Activated CD4-positive, alpha-beta memory T cell treated with anti-CD3 and anti-CD28 coated beads for 36 hours (primary cell): ENCODE results near the gene PLXDC2. TPM values are rescaled to one million over a fixed set of nuclear protein-coding genes. Genes with fewer than 3 reads are reported as not detected.
"Not testable (repeated sequence)": the region's sequence is repeated elsewhere in the genome, so short reads cannot be mapped to it uniquely, and the experiment has no call there.

Experiments used
- CTCF ChIA-PET: fragments of 350-600 bp; sonication (Branson Sonifier 250); formaldehyde crosslinking; loops from one replicate; lab custom pipeline; 2021; ENCODE audit warnings: antibody characterized with exemption, inconsistent platforms; lab: Charles Lee
- POLR2A ChIA-PET: fragments of 350-600 bp; sonication (Branson Sonifier 250); formaldehyde crosslinking; loops from one replicate; lab custom pipeline; 2021; ENCODE audit warnings: antibody characterized with exemption; lab: Charles Lee
- DNase-seq: peaks from one replicate; pipeline ENCODE4 v3.0.0-alpha.2; 2020
- H3K27ac Mint-ChIP-seq: one replicate; pipeline ENCODE4 v1.8.0; 2021; ENCODE audit warnings: mixed read lengths
- H3K27me3 Mint-ChIP-seq: one replicate; pipeline ENCODE4 v1.8.0; 2021; ENCODE audit warnings: mixed read lengths
- H3K36me3 Mint-ChIP-seq: one replicate; pipeline ENCODE4 v1.8.0; 2021; ENCODE audit warnings: mixed read lengths
- H3K4me1 Mint-ChIP-seq: one replicate; pipeline ENCODE4 v1.8.0; 2021; ENCODE audit warnings: low read depth, mixed read lengths
- H3K4me3 Mint-ChIP-seq: one replicate; pipeline ENCODE4 v1.8.0; 2021; ENCODE audit warnings: mild to moderate bottlenecking, mixed read lengths
- H3K9me3 Mint-ChIP-seq: one replicate; pipeline ENCODE4 v1.8.0; 2021; ENCODE audit warnings: mixed read lengths
- intact Hi-C: fragments of 100-400 bp; cut with micrococcal nuclease; formaldehyde crosslinking; loops from one replicate; pipeline ENCODE4 v1.15.1; 2023
- total RNA-seq, 2 experiments: library from RNA; stranded (reverse); gene quantifications; one replicate each; pipeline ENCODE4 v1.2.3, GENCODE V29; 2021

Gene PLXDC2
- total RNA-seq, 2 experiments from 2014 or later = not detected

GRCh38 chr10:20017961-20018360, 201.7 kb downstream of the PLXDC2 start:
- ChIA-PET CTCF (no interaction called here), POLR2A (no interaction called here)
- Mint-ChIP-seq H3K36me3 (no peaks in the 10 kb centered on the region), H3K4me3 (no peak overlapping the region), H3K9me3 (peaks cover 13% of the 10 kb centered on the region), H3K27me3 (no peaks in the 10 kb centered on the region), H3K4me1 (no peaks in the 10 kb centered on the region), H3K27ac (no peak overlapping the region)
- no peak for DNase-seq
- intact Hi-C loops = no loop called here

- Mint-ChIP-seq H3K27ac (no peak overlapping the region), H3K9me3 (peaks cover 8% of the 10 kb centered on the region), H3K4me1 (no peaks in the 10 kb centered on the region), H3K4me3 (no peak overlapping the region), H3K36me3 (no peaks in the 10 kb centered on the region), H3K27me3 (no peaks in the 10 kb centered on the region)
- ChIA-PET POLR2A (no interaction called here), CTCF (no interaction called here)
- no peak for DNase-seq
- intact Hi-C loops = no loop called here
These were observed 204.4 kb downstream of the PLXDC2 start for GRCh38 chr10:20020677-20021076.

GRCh38 chr10:20029523-20029922, 213.3 kb downstream of the PLXDC2 start:
- intact Hi-C loops = no loop called here
- POLR2A ChIA-PET = no interaction called here
- Mint-ChIP-seq H3K27ac (no peak overlapping the region), H3K9me3 (peaks cover 3% of the 10 kb centered on the region), H3K27me3 (no peaks in the 10 kb centered on the region), H3K4me3 (no peak overlapping the region), H3K4me1 (no peaks in the 10 kb centered on the region), H3K36me3 (no peaks in the 10 kb centered on the region)
- DNase-seq = no peak
- CTCF ChIA-PET = no interaction called here

- Mint-ChIP-seq H3K4me1 (no peaks in the 10 kb centered on the region), H3K4me3 (no peak overlapping the region), H3K27ac (no peak overlapping the region), H3K27me3 (no peaks in the 10 kb centered on the region), H3K36me3 (no peaks in the 10 kb centered on the region), H3K9me3 (peaks cover 11% of the 10 kb centered on the region)
- ChIA-PET CTCF (no interaction called here), POLR2A (no interaction called here)
- no peak for DNase-seq
- intact Hi-C loops = no loop called here
These were observed 217.2 kb downstream of the PLXDC2 start for GRCh38 chr10:20033476-20033875.

- ChIA-PET POLR2A (no interaction called here), CTCF (no interaction called here)
- no peak for DNase-seq
- Mint-ChIP-seq H3K4me3 (no peak overlapping the region), H3K4me1 (no peaks in the 10 kb centered on the region), H3K36me3 (no peaks in the 10 kb centered on the region), H3K9me3 (peaks cover 11% of the 10 kb centered on the region), H3K27ac (no peak overlapping the region), H3K27me3 (no peaks in the 10 kb centered on the region)
- intact Hi-C loops = no loop called here
These were observed 218.5 kb downstream of the PLXDC2 start for GRCh38 chr10:20034732-20035131.

- POLR2A ChIA-PET = no interaction called here
- no peaks in the 10 kb centered on the region for H3K27me3 Mint-ChIP-seq
- peaks cover 12% of the 10 kb centered on the region for H3K9me3 Mint-ChIP-seq
These were observed 223.8 kb downstream of the PLXDC2 start for GRCh38 chr10:20040012-20040411.

GRCh38 chr10:20041931-20042330, 225.7 kb downstream of the PLXDC2 start:
- no peaks in the 10 kb centered on the region for H3K27me3 Mint-ChIP-seq
- no peaks in the 10 kb centered on the region for H3K36me3 Mint-ChIP-seq
- H3K4me1 Mint-ChIP-seq = no peaks in the 10 kb centered on the region
- CTCF ChIA-PET = no interaction called here
- no peak overlapping the region for H3K27ac Mint-ChIP-seq
- POLR2A ChIA-PET = no interaction called here
- peaks cover 7% of the 10 kb centered on the region for H3K9me3 Mint-ChIP-seq
- intact Hi-C loops = no loop called here
- DNase-seq = no peak
- no peak overlapping the region for H3K4me3 Mint-ChIP-seq

More at GRCh38 chr10:20040012-20040411, 223.8 kb downstream of the PLXDC2 start:
- H3K4me3 Mint-ChIP-seq = no peak overlapping the region
- CTCF ChIA-PET = no interaction called here
- DNase-seq = no peak
- intact Hi-C loops = no loop called here
- H3K4me1 Mint-ChIP-seq = no peaks in the 10 kb centered on the region
- H3K27ac Mint-ChIP-seq = no peak overlapping the region
- H3K36me3 Mint-ChIP-seq = no peaks in the 10 kb centered on the region

GRCh38 chr10:20045100-20045499, 228.9 kb downstream of the PLXDC2 start:
- CTCF ChIA-PET, H3K4me1 Mint-ChIP-seq: not testable (repeated sequence)

GRCh38 chr10:20048161-20048560, 231.9 kb downstream of the PLXDC2 start:
- DNase-seq = no peak
- no peaks in the 10 kb centered on the region for H3K36me3 Mint-ChIP-seq
- H3K4me1 Mint-ChIP-seq = no peaks in the 10 kb centered on the region
- intact Hi-C loops = no loop called here
- H3K9me3 Mint-ChIP-seq = peaks cover 23% of the 10 kb centered on the region
- no peak overlapping the region for H3K4me3 Mint-ChIP-seq
- ChIA-PET POLR2A (no interaction called here), CTCF (no interaction called here)
- H3K27ac Mint-ChIP-seq = no peak overlapping the region
- no peaks in the 10 kb centered on the region for H3K27me3 Mint-ChIP-seq

More at GRCh38 chr10:20045100-20045499, 228.9 kb downstream of the PLXDC2 start:
- DNase-seq, POLR2A ChIA-PET, H3K4me3 Mint-ChIP-seq, H3K36me3 Mint-ChIP-seq, H3K27ac Mint-ChIP-seq, intact Hi-C loops, H3K27me3 Mint-ChIP-seq: not testable (repeated sequence)
- peaks cover 22% of the 10 kb centered on the region for H3K9me3 Mint-ChIP-seq

GRCh38 chr10:20058135-20058534, 241.9 kb downstream of the PLXDC2 start:
- DNase-seq = no peak
- Mint-ChIP-seq H3K4me1 (no peaks in the 10 kb centered on the region), H3K27ac (no peak overlapping the region), H3K36me3 (no peaks in the 10 kb centered on the region), H3K27me3 (no peaks in the 10 kb centered on the region), H3K4me3 (no peak overlapping the region), H3K9me3 (peaks cover 11% of the 10 kb centered on the region)
- POLR2A ChIA-PET = no interaction called here
- CTCF ChIA-PET = no interaction called here
- intact Hi-C loops = no loop called here

- no peak for DNase-seq
- POLR2A ChIA-PET = no interaction called here
- no peak overlapping the region for H3K27ac Mint-ChIP-seq
- no peaks in the 10 kb centered on the region for H3K36me3 Mint-ChIP-seq
- no peaks in the 10 kb centered on the region for H3K4me1 Mint-ChIP-seq
- H3K9me3 Mint-ChIP-seq = peaks cover 5% of the 10 kb centered on the region
- no peaks in the 10 kb centered on the region for H3K27me3 Mint-ChIP-seq
- CTCF ChIA-PET = no interaction called here
- no peak overlapping the region for H3K4me3 Mint-ChIP-seq
- intact Hi-C loops = no loop called here
These were observed 243.0 kb downstream of the PLXDC2 start for GRCh38 chr10:20059084-20059835.

- no peak overlapping the region for H3K27ac Mint-ChIP-seq
- ChIA-PET CTCF (no interaction called here), POLR2A (no interaction called here)
- H3K27me3 Mint-ChIP-seq = no peaks in the 10 kb centered on the region
- H3K4me3 Mint-ChIP-seq = no peak overlapping the region
- DNase-seq = no peak
- intact Hi-C loops = no loop called here
- no peaks in the 10 kb centered on the region for H3K4me1 Mint-ChIP-seq
- H3K36me3 Mint-ChIP-seq = no peaks in the 10 kb centered on the region
- H3K9me3 Mint-ChIP-seq = peaks cover 10% of the 10 kb centered on the region
These were observed 249.6 kb downstream of the PLXDC2 start for GRCh38 chr10:20065814-20066213.

GRCh38 chr10:20073167-20073566, 256.9 kb downstream of the PLXDC2 start:
- DNase-seq = no peak
- no peaks in the 10 kb centered on the region for H3K36me3 Mint-ChIP-seq
- H3K9me3 Mint-ChIP-seq = peaks cover 23% of the 10 kb centered on the region
- intact Hi-C loops = no loop called here
- H3K4me1 Mint-ChIP-seq = no peaks in the 10 kb centered on the region
- H3K4me3 Mint-ChIP-seq = no peak overlapping the region
- ChIA-PET CTCF (no interaction called here), POLR2A (no interaction called here)
- no peak overlapping the region for H3K27ac Mint-ChIP-seq
- no peaks in the 10 kb centered on the region for H3K27me3 Mint-ChIP-seq
